Tibial nerve (tissue), 4 donors: ENCODE measurements around the gene SPG11. TPM values are rescaled to one million over a fixed set of nuclear protein-coding genes. Genes with fewer than 3 reads are reported as not detected.

ENCODE experiments used
- DNase-seq, 2 donors: peaks; one replicate each; pipeline ENCODE4 v3.0.0-alpha.2; 2019; ENCODE audit warnings: low spot score in 2 of 2
- H3K27ac ChIP-seq, 4 donors: fragments of 200-600 bp; sonication (generic) in 3 of 4; one replicate each; pipeline ENCODE4 v1.5.1; 2017 to 2019; ENCODE audit warnings: mild to moderate bottlenecking in 1 of 4
- H3K27me3 ChIP-seq, 2 donors: fragments of 200-600 bp; sonication (generic) in 1 of 2; one replicate each; pipeline versions ENCODE4 v1.5.1 to v1.6.0; 2017 to 2019
- H3K36me3 ChIP-seq, 3 donors: fragments of 200-600 bp; sonication (generic); one replicate each; pipeline ENCODE4 v1.5.1; 2018 to 2019
- H3K4me1 ChIP-seq, 4 donors: fragments of 200-600 bp; sonication (generic) in 3 of 4; one replicate each; pipeline ENCODE4 v1.5.1; 2017 to 2019
- H3K4me3 ChIP-seq, 4 donors: fragments of 200-600 bp; sonication (generic) in 3 of 4; one replicate each; pipeline ENCODE4 v1.5.1; 2017 to 2019; ENCODE audit warnings: mild to moderate bottlenecking in 1 of 4, moderate library complexity in 1 of 4
- H3K9me3 ChIP-seq, 4 donors: fragments of 200-600 bp; sonication (generic) in 3 of 4; one replicate each; pipeline ENCODE4 v1.5.1; 2017 to 2019
- EP300 ChIP-seq, 2 donors: sonication (generic); formaldehyde crosslinking; IDR thresholded peaks; one replicate each; pipeline ENCODE4 v1.6.1; 2017; ENCODE audit warnings: antibody characterized with exemption in 2 of 2, mild to moderate bottlenecking in 1 of 2
- POLR2A ChIP-seq, 2 donors: fragments of 450-650 bp; IDR thresholded peaks; one replicate each; pipeline ENCODE4 v1.6.1; 2017; ENCODE audit warnings: antibody characterized with exemption in 2 of 2, mild to moderate bottlenecking in 2 of 2, moderate library complexity in 2 of 2
- WGBS, 2 donors: methylation state at CpG; one replicate each; pipeline ENCODE4 v1.1.5; 2018; 5-methylcytosine and 5-hydroxymethylcytosine counted together
- total RNA-seq, 4 donors: library from RNA; depleted of rRNA; stranded (reverse); fragments of >200 nt; gene quantifications; one replicate each; pipeline ENCODE4 v1.1.0, GENCODE V29; 2016
- TF ChIP-seq, protein P1 (sequence below), 5 experiments: fragments of 200-600 bp in 3 of 5; fragments of 450-650 bp in 2 of 5; sonication (generic) in 3 of 5; IDR thresholded peaks; one replicate each; pipeline ENCODE4 v1.5.1; 2016 to 2019; ENCODE audit warnings: antibody characterized with exemption in 5 of 5, mild to moderate bottlenecking in 3 of 5, moderate library complexity in 2 of 5

The SPG11 gene
- total RNA-seq, 4 donors from 2014 or later: 65.5 to 157 (median 96.2) TPM

DNA sequence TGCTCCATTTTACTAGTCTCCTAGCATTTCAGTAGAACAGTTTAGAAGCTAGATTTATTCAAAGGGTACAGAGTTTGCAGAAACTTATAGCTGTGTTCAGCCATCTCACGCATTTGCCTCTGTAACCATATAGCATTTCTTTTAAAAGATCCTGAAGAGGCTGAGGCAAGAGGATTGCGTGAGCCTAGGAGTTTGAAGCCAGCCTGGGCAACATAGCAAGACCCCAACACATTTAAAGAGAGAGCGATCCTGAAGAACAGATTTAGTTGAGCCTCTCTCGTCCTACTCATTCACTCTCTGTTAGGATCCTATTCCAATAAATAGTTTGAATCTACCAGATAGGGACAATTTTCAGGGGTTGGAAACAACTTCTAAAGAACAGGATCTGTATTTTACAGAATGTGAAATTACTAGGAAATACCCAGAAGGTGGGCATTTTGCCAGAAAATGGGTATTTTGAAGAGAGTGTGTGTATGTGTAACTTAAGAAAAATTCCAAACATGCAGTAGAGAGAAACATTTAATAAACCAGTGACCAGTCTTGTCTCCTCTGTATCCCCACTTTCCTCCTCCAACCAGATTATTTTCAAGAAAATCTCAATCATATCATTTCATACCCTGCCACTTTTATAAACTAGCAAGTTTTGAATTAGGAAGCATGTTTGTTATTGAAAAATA, 122.0 kb downstream of the SPG11 start:
- DNase-seq: no peak
- Histone ChIP-seq H3K36me3 (peaks cover 0 to 7% (median 0%) of the 10 kb centered on the region in 3 donors), H3K4me3 (no peak overlapping the region), H3K27ac (no peak overlapping the region), H3K9me3 (no peaks in the 10 kb centered on the region), H3K27me3 (no peaks in the 10 kb centered on the region), H3K4me1 (peaks cover 0 to 67% (median 34%) of the 10 kb centered on the region in 4 donors)
- 89 to 90% methylated on average over 4 of the region's 4 CpGs for WGBS, 2 donors
- no peak for TF ChIP-seq EP300 (IDR thresholded peaks at IDR 0.05)
- TF ChIP-seq, protein P1, sequence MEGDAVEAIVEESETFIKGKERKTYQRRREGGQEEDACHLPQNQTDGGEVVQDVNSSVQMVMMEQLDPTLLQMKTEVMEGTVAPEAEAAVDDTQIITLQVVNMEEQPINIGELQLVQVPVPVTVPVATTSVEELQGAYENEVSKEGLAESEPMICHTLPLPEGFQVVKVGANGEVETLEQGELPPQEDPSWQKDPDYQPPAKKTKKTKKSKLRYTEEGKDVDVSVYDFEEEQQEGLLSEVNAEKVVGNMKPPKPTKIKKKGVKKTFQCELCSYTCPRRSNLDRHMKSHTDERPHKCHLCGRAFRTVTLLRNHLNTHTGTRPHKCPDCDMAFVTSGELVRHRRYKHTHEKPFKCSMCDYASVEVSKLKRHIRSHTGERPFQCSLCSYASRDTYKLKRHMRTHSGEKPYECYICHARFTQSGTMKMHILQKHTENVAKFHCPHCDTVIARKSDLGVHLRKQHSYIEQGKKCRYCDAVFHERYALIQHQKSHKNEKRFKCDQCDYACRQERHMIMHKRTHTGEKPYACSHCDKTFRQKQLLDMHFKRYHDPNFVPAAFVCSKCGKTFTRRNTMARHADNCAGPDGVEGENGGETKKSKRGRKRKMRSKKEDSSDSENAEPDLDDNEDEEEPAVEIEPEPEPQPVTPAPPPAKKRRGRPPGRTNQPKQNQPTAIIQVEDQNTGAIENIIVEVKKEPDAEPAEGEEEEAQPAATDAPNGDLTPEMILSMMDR (IDR thresholded peaks at IDR 0.05): no peak

DNA sequence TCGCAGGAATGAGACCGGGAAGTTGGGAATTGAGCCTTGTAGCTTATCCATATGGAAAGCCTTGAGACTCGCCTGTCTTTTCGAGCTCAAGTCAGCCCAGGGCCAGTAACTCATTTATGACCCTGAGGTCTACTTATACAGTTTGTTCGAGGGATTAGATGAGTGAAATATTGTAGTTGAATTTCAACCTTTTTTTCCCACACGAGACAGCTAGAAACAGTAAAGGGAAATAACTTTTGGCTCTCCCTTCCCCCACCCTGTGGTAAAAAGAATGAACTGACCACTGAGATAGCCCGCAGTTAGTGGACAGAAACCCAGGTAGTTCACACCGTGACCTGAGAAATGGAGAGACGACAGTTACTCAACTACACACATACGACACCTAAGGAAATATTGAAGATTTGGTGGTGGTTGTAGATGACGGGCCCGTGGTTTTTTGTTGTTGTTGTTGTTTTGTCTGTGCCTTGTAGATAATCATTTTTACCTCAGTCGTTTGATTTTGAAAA, 125.7 kb downstream of the SPG11 start:
- Histone ChIP-seq H3K27me3 (no peaks in the 10 kb centered on the region), H3K4me3 (peak overlapping the region; percentile 79 to 88 (median 84)), H3K9me3 (no peaks in the 10 kb centered on the region), H3K27ac (peak overlapping the region; percentile 92 to 98 (median 97)), H3K36me3 (peaks cover 0 to 19% (median 0%) of the 10 kb centered on the region in 3 donors), H3K4me1 (peaks cover 0 to 57% (median 30%) of the 10 kb centered on the region in 4 donors)
- TF ChIP-seq, protein P1 (IDR thresholded peaks at IDR 0.05): no peak
- TF ChIP-seq POLR2A (IDR thresholded peaks at IDR 0.05): no peak
- no peak for TF ChIP-seq EP300 (IDR thresholded peaks at IDR 0.05)
- DNase-seq: peak in 1 of 2 donors; percentile 9
- 11 to 13% methylated on average over 13 of the region's 13 CpGs for whole genome bisulfite sequencing, 2 donors

DNA sequence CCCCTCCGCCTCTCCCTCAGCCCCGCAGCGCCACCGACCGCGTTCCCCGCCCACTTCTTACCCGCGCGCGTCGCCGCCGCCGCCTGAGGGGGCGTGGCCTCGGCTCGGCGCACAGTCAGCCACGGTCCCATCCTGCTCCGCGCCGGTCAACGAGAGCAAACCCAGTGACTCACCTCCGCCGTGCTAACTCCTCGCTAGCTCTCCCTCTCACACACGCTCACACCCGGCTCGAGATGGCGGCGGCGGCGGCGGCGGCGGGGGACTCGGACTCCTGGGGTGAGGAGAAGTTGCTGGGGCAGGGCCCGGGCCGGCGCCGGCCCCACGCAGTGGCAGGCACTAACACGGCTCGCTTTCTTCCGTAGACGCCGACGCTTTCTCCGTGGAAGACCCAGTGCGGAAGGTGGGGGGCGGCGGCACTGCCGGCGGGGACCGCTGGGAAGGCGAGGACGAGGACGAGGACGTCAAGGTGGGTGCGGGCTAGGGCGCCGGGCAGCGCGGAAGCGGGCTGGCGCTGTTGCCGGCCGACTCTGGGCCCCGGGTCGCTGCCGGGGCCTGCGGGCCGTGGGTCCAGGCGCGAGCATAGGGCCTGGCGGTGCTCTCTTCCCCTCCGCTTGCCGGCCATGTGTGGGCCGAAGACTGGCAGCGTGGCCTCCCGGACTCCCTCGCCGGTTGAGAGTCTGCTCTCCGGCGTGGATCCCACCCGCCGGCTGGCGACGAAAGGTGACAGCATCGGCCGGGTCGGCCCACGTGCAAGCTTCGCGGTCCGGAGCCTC, 126.3 kb downstream of the SPG11 start, which contains the start of gene EIF3J:
EIF3J (plus strand) TSS at position 186 of the 773 bp plus-strand sequence; CDS start at position 234, 48 bp downstream.
- Histone ChIP-seq H3K4me3 (peak within 1 kb of the TSS; percentile 79 to 88 (median 84)), H3K27me3 (no peaks in the 10 kb centered on the region), H3K27ac (peak within 1 kb of the TSS; percentile 92 to 98 (median 97)), H3K9me3 (no peaks in the 10 kb centered on the region), H3K36me3 (peaks cover 0 to 26% (median 0%) of the 10 kb centered on the region in 3 donors), H3K4me1 (peaks cover 0 to 51% (median 24%) of the 10 kb centered on the region in 4 donors)
- TF ChIP-seq POLR2A (IDR thresholded peaks at IDR 0.05) (peak; percentile 63 to 79), EP300 (IDR thresholded peaks at IDR 0.05) (peak in 1 of 2 donors; percentile 88)
- TF ChIP-seq, protein P1 (IDR thresholded peaks at IDR 0.05): no peak
- 1% methylated on average over 29 to 62 of the region's 97 CpGs for WGBS, 2 donors
- peak; percentile 88 for DNase-seq

DNA sequence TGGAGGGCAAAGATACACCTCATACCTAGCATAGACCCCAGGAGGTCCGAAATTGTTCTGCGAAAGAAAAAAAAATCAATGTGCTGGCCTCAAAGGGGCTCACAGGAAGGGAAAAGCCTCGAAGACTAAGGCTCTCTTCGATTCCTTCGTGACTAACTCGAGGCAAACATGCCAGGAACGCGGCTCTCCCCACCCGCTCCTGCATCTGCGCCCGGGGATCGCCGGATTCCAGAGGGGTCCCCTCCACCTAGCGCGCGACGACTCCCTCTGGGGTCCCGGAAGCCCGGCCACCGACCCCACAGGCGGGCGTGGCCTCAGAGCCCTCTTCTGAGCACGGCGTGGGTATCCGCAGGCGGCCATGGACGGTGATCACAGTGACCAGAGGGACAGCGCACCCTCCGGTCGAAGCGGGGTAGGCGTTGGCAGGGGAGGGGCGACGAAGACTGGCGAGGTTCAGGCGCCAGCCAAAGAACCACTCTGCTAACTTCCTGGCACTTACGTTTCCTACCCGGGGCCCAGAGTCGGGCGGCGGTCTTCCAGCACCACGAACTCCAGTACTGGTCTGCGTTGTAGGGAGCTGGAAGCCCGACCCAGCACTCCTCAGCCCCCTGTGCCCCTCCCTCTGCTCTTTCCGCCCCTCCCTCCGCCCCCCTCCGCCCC, 127.0 kb downstream of the SPG11 start:
- Histone ChIP-seq H3K4me1 (peaks cover 0 to 43% (median 21%) of the 10 kb centered on the region in 4 donors), H3K9me3 (no peaks in the 10 kb centered on the region), H3K4me3 (peak overlapping the region; percentile 79 to 88 (median 84)), H3K27ac (peak overlapping the region; percentile 92 to 98 (median 97)), H3K27me3 (no peaks in the 10 kb centered on the region), H3K36me3 (peaks cover 0 to 28% (median 0%) of the 10 kb centered on the region in 3 donors)
- 0 to 1% methylated on average over 19 to 34 of the region's 47 CpGs for WGBS, 2 donors
- peak; percentile 79 for DNase-seq
- TF ChIP-seq, protein P1 (IDR thresholded peaks at IDR 0.05): peak; percentile 32 to 64 (median 60)
- TF ChIP-seq EP300 (IDR thresholded peaks at IDR 0.05): peak in 1 of 2 donors; percentile 85
- TF ChIP-seq POLR2A (IDR thresholded peaks at IDR 0.05): peak; percentile 55 to 66
